ENCODE measurements around the gene CTRL.
"Not testable (repeated sequence)": the region's sequence is repeated elsewhere in the genome, so short reads cannot be mapped to it uniquely, and the experiment has no call there.

CTRL gene

DNA sequence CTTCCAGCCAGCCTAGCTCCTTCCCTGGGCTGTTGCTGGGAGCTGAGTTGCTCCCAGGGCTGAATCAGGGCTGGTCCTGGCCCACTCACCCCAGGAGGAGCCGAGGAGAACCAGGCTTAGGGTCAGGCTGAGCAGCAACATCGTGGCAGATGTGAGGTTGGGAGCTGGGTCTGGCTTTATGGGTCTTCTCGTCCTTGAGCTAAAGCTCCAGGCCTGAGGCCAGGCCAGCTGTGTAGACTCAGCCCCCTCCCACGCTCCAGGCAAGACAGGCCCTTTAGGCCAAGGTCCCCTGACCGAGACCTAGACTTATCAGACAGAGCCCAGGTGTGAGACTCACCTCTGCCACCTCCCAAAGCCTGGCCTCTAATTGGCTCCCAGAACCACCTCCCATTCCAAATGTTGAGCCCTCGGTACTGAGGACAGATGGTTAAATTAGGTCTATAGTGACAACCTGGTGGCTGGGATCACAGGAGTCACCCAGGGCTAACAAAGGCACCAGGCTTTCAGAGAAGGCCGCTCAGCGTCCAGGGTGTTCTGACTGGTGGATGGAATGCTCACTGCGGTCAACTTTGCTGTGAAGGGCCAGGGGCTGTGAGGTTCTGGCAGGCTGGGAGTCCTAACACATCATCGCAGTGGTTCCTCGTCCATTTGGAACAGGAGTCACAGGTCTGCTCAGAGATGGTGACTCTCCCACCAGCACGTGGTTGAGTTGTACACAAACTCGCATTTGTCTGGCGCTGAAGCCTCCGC lies at the start of gene CTRL:
TSS of gene CTRL (minus strand) at position 151 of the 750 bp plus-strand sequence. CDS start at position 141, 10 bp downstream.
- DNase-seq (ENCODE audit: low read depth): no peak

DNA sequence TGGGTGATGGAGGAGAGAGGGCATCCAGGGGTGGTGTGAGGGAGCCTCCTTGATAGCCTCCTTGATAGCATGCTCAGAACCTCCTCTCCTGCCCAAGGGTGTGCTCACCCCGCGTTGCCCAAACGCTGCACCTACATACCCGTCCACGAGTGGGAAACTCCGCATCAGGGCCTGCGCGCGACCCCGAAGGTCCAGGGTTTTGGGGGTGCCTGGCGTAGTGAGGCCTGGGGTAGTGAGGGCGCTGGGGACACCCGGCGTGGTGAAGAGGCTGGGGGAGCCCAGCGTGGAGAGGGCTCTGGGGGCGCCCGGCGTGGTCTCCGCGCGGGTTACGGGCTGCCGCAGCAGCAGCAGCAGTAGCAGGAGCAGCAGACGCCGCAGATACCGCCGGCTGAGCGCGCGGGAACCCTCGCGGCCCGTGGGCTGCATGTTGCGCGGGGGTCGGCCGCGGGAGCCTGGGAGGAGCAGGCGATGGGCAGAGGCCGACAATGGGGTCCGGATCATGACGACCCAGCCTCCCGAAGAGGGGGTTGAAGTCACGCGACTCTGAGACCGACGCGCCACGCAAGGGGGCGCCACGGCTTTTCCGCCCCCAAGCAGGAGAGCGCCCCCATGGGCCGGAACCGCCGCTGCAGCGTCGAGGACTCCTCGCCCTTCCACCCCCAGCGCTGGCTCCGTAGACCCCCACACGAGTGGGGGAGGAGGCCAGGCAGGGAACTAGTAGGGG lies 48.5 kb upstream of the CTRL start, which contains the start of gene DPEP3:
TSS of gene DPEP3 (minus strand) at position 545 of the 724 bp plus-strand sequence. CDS start at position 426, 119 bp downstream.
- DNase-seq (ENCODE audit: low read depth): no peak

DNA sequence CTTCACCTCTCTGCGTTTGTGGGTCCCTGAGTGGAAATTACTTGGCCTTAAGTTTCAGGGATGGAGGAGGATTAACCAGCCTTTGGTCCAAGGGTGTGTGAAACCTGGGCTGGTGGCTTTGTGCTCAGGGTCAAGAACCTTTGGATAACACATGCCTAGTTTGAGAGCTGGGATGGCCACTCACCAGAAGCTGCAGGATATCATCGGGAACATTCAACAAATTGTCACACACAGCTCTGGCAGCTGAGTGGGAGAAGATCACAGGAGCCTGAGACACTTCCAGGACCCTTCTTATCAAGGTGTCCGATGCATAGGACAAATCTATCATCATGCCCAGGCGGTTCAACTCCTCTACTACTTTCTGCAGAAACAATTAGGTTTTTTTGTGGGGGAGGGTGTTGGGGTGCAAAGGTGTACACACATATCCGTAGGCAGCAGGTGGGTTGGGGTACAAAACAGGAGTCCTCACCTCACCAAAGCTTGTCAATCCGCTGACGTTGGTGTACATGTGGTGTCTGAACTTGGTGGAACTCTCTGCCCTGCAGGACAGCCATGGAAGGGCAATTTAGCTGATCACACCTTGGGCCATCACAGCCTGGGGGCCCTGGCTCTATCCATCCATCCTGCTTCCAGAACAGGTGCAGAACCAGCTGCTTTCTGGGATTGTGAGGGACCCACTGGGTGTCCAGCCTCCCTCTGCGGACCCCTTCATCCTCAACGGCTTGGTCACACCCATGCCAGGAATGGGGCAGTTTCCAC lies 46.0 kb upstream of the CTRL start:
- DNase-seq (ENCODE audit: low read depth): no peak

DNA sequence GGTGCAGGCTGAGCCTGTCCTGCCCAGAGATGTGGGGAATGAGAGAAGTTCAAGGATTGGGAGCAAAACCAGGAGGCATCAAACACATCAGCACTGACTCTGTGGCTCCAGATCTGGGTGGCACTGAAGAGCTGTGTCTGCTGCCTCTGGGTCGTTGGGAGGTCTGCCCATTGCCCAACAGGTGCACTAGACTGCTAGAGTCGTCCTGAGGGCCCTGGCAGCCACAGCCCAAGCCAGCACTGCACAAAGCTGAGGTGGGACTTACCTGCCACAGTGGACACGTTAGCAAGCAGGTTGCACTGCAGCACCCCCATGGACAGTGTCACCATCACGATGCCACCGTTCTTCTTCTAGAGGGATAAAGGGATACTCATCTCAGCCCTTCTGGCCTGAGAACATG lies 45.3 kb upstream of the CTRL start:
- no peak for DNase-seq (ENCODE audit: low read depth)

DNA sequence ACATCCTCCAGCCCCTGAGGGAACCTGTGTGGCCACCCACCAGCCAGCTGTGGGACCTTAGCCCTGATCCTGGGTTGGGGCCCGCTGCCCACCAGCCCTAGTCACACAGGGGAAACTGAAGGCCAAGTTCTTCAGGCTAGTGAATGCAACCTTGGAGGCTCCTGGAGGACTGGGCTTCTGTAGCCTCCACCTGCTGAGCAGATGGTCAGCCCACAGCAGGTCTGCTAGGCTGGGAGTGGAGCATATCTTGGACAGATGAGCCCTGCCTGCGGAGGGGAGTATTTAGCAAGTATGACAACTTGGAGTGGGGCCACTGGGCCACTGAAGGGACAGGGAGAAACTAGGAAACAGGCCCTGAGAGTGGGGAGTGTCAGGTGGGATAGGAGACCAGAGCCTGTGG lies 44.5 kb upstream of the CTRL start:
- no peak for DNase-seq (ENCODE audit: low read depth)

DNA sequence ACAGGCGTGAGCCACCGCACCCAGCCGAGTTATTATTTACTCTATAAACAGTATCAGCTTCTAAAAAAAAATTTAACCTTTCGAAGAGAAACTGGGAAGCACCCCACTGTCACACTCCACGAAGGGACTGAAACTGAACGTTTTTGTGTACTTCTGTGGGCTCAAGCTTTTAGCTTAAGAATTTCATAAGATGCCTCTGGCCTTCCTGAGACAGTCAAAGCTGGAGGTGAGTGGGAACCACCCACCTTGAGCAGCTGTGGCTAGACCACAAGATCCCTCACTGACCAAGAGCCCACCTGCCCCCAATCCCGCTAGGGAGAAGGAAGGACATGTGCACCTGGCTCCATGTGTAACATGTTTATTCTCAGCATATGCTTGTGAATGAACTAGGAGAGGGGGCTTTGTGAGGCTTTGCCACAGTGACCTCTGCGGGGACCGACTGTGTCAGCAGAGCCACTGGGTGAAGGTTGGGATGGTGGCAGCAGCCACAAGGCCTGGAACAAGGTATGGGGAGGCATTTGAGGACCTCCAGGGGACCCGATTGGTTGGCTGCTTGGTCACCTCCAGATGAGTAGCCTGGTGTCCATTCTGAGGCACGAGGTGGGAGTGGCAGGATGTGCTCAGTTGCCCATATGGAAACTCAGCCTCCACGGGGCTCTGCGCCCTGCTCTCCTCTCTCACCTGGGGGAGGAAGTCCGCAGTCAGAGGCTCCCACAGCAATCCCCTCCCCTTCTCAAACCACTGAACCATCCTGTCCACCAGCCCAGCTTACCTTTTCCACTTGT lies 43.9 kb upstream of the CTRL start:
- DNase-seq (ENCODE audit: low read depth): no peak

DNA sequence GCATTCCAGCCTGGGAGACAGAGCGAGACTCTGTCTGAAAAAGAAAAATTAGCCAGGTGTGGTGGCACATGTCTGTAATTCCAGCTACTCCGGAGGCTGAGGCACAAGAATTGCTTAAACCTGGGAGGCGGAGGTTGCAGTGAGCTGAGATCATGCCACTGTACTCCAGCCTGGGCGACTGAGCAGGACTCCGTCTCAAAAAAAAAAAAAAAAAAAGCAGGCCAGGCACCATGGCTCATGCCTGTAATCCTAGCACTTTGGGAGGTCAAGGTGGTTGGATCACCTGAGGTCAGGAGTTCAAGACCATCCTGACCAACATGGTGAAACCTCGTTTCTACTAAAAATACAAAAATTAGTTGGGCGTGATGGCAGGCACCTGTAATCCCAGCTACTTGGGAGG lies 40.6 kb upstream of the CTRL start:
- not testable (repeated sequence) for DNase-seq (ENCODE audit: low read depth)

DNA sequence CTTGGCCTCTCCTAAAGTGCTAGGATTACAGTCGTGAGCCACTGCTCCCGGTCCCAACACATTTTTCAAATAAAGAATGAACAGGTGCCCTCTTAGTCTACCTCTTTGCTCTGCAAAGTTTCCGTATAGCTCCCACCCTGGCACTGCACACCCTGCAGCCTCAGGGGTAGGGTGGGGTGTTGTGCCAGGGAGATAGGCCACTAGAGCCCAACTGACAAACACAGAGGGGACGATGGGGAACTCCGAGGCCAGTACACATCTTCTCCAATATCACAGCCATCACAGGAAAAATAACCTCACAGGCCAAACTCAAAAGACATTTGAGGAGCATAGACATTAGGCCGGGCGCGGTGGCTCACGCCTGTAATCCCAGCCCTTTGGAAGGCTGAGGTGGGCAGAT lies 39.4 kb upstream of the CTRL start:
- DNase-seq (ENCODE audit: low read depth): no peak

DNA sequence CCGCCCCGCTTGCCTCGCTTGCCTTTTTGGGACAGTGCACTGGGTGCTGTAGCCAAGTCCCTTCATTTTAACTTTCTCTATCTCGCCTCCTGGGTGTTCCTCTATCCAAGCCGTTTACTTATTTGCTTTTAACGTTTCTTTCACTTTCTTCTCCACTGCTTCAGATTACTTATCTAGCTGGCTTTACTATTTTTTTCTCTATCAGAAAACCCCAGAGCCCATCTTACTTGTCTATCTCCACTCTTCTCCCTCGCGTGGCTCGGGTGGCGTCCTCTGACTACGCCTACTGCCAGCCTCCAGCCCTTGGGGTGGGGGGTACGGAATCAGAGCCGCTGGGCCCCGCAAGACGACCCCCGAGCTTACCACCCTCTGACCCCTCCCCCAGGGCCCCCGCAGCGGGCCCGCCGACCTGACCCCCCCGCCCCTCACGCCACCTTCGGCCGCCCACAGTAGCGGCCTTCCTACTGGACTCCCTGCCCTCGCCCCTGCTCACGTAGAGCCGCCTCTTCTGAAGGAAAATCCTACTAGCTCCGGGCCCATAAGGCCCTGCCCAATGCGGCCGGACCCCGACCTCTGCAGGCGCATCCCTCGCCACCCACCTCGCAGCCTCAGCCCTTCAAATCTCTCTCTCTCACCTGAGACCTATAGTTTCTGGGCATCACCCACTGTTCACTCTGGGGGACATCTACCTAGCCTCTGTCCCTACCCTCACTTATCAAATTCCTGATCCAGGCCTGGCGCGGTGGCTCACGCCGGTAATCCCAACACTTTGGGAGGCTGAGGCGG lies 37.8 kb upstream of the CTRL start:
- DNase-seq (ENCODE audit: low read depth): no peak

DNA sequence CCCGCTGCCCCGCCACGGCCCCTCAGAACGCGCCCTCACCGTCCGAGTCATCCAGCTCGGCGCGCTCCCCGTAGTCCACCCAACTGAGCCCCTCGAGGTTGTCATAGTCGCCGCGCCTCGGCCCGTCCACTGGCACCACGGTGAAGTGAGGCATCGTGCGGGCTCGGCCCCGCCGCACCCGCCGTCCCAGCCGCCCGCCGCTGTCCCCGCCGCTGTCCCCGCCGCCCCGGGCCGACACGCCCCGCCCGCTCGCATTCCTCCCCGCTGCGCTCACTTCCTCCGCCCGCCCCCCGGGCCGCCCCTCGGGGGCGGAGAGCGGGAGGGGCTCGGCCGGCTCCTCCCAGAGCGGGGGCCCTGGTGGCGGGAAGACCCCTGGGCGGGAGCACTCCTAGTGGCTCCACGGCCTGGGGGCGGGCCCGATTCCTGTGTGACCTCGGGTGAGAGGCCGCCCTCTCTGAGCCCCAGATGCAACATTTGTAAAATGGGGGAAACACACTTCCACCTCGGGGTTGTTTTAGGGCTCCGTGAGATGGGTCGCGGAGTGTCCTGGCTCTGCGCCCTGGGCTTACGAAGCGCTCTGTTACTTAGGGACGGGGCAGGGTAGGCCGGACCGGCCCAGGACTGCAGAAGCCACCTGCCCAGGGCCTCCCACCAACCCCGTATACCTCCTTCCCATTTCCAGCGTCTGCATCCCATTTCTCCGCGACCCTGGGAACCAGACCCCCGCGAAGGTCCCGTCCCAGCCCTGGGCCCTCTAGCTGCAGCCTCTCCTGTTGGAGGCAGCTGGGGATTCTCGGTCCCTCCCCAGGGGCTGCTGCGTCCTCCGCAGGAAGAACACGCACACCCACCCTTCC lies 37.0 kb upstream of the CTRL start, which contains the start of gene SLC12A4:
TSS of gene SLC12A4 (minus strand) at position 238 of the 854 bp plus-strand sequence. CDS start at position 154, 84 bp downstream.
- DNase-seq (ENCODE audit: low read depth): peak; percentile 81

DNA sequence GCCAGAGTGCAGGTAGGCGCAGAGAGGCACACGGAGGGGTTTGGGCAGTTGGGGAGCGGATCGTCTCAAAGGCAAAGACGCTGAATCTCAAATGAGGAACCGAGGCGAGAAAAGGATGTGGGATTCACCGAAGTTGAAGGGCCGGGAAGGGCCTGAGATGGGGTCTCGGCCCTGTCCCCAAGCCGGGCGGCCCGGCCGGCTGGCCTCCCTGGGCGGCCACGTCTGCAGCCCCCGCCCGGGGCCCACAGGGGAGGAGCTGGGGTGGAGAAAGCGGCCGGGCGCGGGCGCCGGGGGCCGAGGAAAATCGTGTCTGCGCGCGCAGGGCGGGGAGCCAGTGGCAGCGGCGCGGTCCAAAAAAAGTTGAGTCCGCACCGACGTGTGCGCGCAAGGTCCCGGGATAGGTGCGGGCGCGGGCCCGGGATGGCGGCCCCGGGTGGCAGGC lies 36.3 kb upstream of the CTRL start:
- no peak for DNase-seq (ENCODE audit: low read depth)

DNA sequence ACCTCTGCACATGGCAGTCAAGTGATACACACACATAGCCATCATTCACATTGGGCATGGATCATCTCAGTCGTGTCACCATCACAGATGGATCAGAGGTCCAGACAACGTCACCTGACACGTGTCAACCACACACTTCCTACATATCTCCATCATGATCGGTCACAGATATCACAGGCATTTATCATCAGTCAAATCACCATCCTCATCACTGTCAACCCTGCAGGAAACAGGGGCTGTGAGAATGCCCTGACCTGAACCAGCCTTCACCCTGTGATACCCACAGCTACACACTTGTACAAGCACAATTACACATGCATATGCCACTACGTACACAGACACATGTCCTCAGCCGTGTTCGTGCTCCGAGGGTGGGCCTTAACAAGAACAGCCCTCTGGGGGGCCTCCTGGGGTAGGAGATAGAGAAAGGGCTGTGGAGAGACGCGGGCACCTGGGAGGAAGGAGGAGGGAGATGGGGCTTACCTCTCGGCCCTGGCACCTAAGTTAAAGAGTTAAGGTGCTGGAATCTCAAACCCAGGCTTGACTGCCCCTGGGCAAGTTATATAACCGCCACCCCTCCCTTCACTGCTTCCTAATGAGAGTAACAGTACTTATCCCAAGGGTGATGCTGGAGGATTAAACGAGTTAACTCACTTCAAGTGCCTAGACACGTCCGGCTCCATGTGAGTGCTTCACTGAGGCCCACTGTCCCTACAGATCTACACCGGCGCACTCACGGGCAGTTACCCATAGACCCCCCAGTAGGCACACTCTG lies 35.7 kb upstream of the CTRL start:
- no peak for DNase-seq (ENCODE audit: low read depth)

DNA sequence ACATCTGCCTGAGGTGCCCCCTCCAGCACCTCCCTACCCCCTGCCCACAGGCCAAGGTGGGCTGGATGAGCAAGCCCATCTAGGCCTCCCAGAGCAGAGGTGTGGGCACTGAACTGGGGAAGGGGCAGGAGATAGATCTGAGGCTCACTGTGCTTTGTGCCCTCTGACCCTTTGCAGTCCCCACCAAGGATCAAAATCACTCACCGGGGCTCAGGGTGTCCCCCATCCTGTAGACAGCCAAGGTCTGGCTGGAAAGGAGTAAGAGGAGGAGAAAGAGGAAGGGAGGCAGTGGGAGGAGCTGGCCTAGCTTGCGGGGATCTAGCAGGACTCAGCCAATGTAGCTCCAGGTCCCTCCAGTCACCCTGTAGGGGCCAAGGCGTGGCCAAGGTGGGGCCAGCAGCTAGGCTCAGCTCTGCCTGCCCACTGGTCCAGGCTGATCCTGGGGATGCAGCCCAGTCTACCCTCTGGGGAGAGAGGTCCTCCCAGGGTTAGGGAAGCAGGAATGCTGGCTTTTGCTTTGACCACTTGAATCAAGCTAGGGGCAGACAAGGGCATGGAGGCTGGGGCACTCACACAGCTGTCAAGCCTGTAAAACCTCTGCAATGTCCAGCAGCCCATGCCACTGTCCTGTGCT lies 35.0 kb upstream of the CTRL start:
- DNase-seq (ENCODE audit: low read depth): no peak

DNA sequence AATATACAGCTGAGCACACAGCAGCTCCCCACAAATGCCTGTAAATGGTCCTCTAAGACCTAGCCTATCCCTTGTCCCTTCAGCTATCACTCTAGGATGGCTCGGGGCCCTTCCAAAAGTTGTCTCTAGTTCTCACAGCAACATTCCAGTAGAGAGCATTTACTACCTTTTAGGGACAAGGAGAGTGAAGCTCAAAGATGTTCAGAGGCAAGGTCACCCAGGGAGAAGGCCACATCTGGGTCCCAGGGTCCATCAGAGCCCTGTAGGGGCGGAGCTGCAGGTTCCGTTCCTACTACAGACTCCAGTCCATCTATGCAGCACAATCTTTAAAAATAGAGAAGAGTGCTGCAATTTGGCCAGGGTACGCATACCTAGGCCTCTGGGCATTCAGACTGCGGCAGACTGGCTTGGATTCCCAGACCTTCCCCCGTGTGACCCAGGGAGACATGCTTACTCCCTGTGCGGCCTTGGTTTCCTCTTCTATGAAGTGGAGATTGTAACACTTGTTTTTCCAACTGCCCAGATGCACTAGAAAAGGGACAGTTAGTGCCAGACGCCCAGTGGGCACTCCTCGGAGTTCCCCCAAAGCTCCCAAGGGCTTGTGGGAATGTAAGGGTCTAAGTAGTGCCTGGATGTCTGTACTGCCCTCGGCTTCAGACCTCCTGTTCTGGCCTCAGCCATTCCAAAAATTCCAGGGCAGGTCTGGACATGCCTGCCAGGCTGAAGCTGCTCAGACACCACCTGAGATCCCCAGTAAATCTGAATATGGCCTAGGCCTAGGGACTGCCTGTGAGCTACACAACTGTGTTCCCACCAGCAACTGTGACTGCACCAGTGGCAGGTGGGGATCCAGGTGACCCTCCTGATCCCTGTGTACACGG lies 34.2 kb upstream of the CTRL start:
- DNase-seq (ENCODE audit: low read depth): no peak

DNA sequence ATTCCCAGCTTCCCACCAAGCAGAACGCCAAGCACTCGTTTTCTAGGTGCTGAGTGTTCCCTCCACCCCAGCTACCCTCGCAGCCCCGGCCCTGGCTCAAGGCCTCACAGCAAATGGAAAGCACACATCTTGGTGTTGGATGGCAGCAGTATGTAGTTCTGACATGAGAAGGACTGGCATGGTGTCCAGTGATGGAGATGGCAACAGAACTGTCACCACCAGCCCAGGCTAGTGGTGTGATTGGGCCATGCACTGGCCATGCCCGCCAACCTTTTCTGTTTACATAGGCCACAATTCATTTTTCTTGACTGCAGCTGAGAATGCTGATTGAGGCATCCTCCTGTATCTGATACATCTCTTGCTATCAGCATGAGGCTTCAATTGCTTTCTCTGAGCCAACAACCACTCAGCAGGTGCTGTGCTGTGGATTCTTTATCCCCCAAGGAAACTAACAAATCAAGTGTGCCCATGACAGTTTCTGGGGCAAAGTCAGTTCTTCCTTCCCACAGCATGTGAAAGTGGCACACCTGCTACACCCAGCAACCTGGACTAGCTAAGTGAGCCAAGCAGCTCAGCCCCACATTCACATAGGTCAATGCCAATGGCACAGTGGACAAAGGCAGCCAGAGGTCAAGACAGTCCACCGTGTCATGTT lies 32.9 kb upstream of the CTRL start:
- no peak for DNase-seq (ENCODE audit: low read depth)

DNA sequence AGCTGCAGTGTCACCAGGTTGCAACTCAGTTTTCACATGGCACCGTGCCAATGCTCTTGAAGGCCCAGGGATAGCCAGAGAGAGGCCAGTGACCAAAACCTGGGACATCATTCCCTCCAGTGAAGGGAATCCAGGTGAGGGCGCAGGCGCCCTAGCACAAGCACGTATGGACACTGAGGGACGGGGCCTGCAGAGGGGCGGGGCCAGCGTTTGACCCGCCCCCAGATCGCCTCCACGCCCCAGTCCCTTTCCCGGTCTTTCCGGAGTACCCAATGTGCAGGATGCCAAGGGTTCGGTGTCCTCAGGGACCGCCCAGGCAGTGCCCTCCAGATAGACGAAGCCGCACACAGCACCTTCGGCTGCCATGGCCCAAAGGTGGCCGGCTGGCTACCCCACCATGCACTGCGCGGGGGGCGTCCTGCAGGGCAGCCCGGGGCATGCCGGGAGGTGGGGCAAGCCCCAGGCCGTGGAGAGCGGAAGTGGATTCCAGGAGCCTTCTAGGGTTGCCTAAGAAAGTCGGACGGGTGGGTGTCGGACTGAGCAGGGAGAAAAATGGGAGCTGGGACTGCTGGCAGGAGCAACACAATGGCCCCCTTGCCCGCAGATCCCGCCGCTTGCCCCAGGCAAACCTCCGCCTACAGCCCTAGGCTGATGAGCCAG lies 32.1 kb upstream of the CTRL start:
- no peak for DNase-seq (ENCODE audit: low read depth)

DNA sequence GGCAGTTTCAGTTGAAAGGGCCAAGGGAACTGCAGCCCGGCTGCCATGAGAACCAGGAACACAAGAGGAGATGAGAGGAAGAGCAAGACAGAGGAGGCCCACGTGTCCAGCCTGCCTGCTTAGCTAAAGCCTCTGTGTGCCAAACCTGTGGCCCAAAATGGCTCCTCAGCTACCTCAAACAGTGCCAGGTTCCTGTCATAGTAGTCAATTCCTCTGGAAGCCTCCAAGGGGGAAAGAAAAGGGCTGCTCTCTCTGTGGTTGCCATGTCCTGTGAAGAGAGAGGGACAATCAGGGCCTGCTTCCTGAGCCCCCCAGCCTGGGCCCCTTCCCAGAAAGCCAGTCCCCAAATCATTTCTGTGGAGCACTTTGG lies 31.6 kb upstream of the CTRL start:
- DNase-seq (ENCODE audit: low read depth): no peak
